Activated T-cell treated with anti-CD3 and anti-CD28 coated beads, Interleukin-2, amount 50 U/mL, for 4 hours (primary cell): ENCODE results near the gene SPDYE9. TPM values are rescaled to one million over a fixed set of nuclear protein-coding genes. Genes with fewer than 3 reads are reported as not detected.
A peak's percentile ranks its signal among the peaks of the same experiment; 100 is the strongest.
"Not testable (repeated sequence)": the region's sequence is repeated elsewhere in the genome, so short reads cannot be mapped to it uniquely, and the experiment has no call there.

Experiments used
- ATAC-seq, 2 donors: fragments of 200-7000 bp; cut with Tn5 transposase; one replicate each; pipeline ENCODE4 v1.10.0; 2021
- DNase-seq: peaks from one replicate; pipeline ENCODE4 v3.0.0-alpha.2; 2020
- H3K27me3 Mint-ChIP-seq: one replicate; pipeline ENCODE4 v1.8.0; 2021; ENCODE audit warnings: low read depth, mixed read lengths
- H3K36me3 Mint-ChIP-seq: one replicate; pipeline ENCODE4 v1.8.0; 2022; ENCODE audit warnings: mixed read lengths; ENCODE audit not compliant: insufficient read depth
- H3K4me1 Mint-ChIP-seq: one replicate; pipeline ENCODE4 v1.8.0; 2021; ENCODE audit warnings: low read depth, mixed read lengths
- H3K4me3 Mint-ChIP-seq: one replicate; pipeline ENCODE4 v1.8.0; 2021; ENCODE audit warnings: mild to moderate bottlenecking, moderate library complexity, mixed read lengths
- H3K9me3 Mint-ChIP-seq: one replicate; pipeline ENCODE4 v1.8.0; 2021; ENCODE audit warnings: mixed read lengths
- total RNA-seq, 3 donors: library from RNA; stranded (reverse); gene quantifications; one replicate each; pipeline ENCODE4 v1.2.1, GENCODE V29; 2021

Gene SPDYE9, protein sequence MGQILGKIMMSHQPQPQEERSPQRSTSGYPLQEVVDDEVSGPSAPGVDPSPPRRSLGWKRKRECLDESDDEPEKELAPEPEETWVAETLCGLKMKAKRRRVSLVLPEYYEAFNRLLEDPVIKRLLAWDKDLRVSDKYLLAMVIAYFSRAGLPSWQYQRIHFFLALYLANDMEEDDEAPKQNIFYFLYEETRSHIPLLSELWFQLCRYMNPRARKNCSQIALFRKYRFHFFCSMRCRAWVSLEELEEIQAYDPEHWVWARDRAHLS
- not detected for total RNA-seq

DNA sequence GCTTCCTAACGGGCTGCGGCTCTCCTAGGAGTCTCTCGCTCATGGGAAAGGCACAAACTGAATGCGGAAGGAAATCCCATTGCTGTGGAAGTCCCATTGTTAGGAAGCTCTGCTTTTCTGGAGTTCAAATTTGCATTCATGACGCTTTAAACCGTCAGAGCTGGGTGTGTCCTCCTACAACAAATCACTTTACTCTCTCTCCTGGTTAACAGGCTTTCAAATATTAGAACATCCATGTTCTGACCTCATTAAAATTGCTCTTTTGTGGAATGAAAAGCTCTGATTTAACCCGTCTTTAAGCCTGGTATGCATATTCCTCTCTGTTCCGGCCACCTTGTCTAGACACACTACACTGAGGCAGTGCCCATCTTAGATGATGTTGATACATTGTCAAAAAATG, at the start of gene SPDYE9:
Gene SPDYE9, minus strand, starts transcription at position 101 of the 400 bp plus-strand sequence. CDS start 1,800 bp downstream, outside the sequence.
- not testable (repeated sequence) for H3K9me3 Mint-ChIP-seq, H3K36me3 Mint-ChIP-seq, H3K27me3 Mint-ChIP-seq, DNase-seq, ATAC-seq, H3K4me3 Mint-ChIP-seq, H3K4me1 Mint-ChIP-seq

DNA sequence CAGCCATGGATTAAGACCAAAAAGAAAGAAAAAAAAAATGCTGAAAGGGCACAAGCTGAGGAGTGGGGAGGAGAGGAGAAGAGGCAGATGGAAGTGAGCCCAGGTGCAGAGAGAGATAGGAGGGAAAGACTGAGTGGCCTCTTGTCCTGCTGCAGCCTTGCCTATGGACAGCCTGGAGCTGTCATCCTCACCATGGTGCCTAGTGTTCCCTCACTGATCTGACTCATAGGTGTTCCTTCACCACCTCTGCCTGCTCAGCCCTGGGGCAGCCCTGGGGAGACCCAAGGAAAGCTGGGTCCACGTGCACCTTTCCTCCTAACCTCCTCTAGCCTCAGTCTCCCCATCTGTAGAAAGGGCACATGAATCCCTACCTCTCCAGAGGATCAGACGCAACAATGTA, 49.0 kb upstream of the SPDYE9 start:
- not testable (repeated sequence) for H3K4me1 Mint-ChIP-seq, H3K9me3 Mint-ChIP-seq, H3K27me3 Mint-ChIP-seq, DNase-seq, H3K4me3 Mint-ChIP-seq, ATAC-seq, H3K36me3 Mint-ChIP-seq

DNA sequence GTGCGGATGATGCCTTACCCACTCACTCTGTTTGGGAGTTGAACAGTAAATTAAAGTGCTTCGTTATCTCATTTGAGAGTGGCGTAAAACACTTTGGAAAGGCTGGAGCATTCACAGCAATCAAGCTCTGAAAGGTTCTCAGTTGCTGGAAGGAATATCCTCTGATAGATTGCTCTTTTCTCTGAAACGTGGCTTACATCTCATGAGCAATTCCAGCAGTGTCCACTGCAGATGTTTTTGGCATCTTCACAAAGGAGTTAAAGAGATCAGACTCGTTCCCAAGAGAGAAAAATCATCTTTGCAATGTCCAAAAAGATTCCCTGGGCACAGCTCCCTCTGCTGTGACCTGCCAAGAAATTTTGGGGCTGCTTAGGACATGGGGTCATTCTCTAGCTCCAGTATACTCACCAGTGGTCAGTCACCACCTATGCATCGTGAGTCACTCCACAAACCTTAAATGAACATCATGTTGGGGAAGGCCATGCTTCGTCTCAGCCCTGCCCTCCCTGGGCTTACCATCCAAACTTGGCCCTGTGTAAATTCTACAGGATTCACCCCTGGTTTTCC, 46.9 kb upstream of the SPDYE9 start:
- not testable (repeated sequence) for DNase-seq, ATAC-seq, H3K4me1 Mint-ChIP-seq, H3K4me3 Mint-ChIP-seq, H3K27me3 Mint-ChIP-seq, H3K9me3 Mint-ChIP-seq, H3K36me3 Mint-ChIP-seq

DNA sequence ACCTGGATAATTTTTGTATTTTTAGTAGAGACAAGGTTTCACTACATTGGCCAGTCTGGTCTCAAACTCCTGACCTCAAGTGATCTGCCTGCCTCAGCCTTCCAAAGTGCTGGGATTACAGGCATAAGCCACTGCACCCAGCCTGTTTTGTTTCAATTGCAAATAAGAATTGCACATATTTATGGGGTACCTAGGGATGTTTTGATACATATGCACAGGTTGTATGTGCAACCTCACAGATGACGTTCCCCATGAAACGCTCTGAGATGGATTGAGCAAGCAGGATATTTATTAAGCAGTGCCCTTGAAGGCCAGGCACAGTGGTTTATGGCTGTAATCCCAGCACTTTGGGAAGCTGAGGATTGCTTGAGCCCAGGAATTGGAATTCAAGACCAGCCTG, 44.8 kb upstream of the SPDYE9 start:
- not testable (repeated sequence) for DNase-seq, ATAC-seq, H3K4me3 Mint-ChIP-seq, H3K36me3 Mint-ChIP-seq, H3K27me3 Mint-ChIP-seq, H3K4me1 Mint-ChIP-seq, H3K9me3 Mint-ChIP-seq

DNA sequence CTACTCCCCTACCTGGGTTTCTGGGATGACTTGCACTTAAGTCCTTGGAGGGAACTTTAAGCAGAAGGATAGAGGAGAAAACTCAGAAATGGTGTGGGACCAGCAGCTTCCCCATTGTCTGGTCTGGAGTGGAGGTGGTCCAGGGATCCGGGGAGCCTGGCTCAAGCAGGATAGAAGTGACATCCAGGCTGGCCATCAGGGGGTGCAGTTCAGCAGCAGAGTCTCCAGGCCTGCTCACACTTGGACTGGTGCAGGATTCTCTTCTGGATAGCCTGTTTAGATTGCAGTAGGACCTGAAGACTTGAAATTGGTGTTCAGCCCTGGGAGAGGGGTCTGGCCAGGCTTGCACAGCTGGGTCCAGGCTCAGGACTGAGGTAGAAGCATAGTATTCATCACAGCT, 38.3 kb upstream of the SPDYE9 start:
- DNase-seq, H3K36me3 Mint-ChIP-seq, H3K27me3 Mint-ChIP-seq, H3K9me3 Mint-ChIP-seq, H3K4me3 Mint-ChIP-seq, ATAC-seq, H3K4me1 Mint-ChIP-seq: not testable (repeated sequence)

DNA sequence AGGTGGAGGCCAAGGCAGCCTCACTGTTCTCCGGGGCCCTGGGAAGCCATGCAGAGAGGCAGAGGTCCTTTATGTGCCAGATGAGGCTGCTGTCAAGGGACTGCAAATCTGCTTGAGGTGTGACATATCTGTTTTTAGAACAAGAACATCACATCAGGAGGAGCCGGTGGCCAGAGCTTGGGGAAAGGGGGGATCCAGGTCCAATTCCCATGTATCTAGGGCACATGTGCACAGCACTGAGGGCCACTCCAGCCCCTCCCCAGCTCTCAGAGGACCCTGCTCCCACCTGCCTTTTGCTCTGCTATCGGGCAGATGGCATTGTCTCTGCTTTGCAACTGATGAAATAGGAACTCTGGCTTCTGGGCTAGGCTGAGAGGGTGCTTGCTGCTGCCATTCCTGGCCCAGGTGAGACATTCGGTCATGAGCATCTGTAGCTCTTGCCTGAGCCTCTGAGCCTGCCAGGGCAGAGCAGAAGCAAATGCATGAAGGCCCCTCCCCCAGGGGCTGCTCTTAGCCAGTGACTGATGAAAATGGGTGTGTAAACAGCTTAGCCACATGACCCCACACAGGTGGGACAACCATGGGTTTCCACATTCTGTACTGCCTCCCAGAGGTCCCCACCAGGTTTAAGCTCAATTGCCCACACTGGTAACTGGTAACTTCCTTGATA, 37.1 kb upstream of the SPDYE9 start:
- not testable (repeated sequence) for H3K4me1 Mint-ChIP-seq, H3K27me3 Mint-ChIP-seq, H3K9me3 Mint-ChIP-seq

DNA sequence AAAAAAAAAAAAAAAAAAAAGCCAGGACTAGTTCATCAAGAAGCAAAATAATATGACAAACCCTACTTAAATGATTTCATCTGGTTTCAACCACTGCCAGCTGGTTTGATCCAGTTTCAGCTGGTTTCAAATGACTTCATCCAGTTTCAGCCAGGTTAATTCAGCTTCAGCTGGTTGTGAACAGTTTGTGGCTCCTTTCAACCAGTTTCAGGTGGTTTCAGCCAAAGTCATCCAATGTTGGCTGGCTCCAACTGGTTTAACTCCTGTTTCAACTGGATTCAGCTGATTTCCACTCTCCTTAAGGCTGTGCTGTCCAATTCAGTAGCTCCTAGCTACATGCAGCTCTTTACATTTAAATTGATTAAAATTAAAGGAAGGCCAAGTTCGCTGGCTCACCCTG, 32.3 kb upstream of the SPDYE9 start:
- not testable (repeated sequence) for H3K36me3 Mint-ChIP-seq, ATAC-seq

More for the DNA sequence above, 37.1 kb upstream of the SPDYE9 start:
- not testable (repeated sequence) for DNase-seq, H3K36me3 Mint-ChIP-seq, H3K4me3 Mint-ChIP-seq
- ATAC-seq = peak in 1 of 2 donors; percentile 7

DNA sequence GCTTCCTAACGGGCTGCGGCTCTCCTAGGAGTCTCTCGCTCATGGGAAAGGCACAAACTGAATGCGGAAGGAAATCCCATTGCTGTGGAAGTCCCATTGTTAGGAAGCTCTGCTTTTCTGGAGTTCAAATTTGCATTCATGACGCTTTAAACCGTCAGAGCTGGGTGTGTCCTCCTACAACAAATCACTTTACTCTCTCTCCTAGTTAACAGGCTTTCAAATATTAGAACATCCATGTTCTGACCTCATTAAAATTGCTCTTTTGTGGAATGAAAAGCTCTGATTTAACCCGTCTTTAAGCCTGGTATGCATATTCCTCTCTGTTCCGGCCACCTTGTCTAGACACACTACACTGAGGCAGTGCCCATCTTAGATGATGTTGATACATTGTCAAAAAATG, 28.0 kb downstream of the SPDYE9 start, which contains the start of gene SPDYE11:
Gene SPDYE11, minus strand, starts transcription at position 101 of the 400 bp plus-strand sequence. CDS start 1,800 bp downstream, outside the sequence.
- H3K36me3 Mint-ChIP-seq, H3K4me3 Mint-ChIP-seq, DNase-seq, H3K9me3 Mint-ChIP-seq, ATAC-seq, H3K4me1 Mint-ChIP-seq, H3K27me3 Mint-ChIP-seq: not testable (repeated sequence)

More for the DNA sequence above, 32.3 kb upstream of the SPDYE9 start:
- not testable (repeated sequence) for H3K4me1 Mint-ChIP-seq, DNase-seq, H3K4me3 Mint-ChIP-seq, H3K9me3 Mint-ChIP-seq, H3K27me3 Mint-ChIP-seq

DNA sequence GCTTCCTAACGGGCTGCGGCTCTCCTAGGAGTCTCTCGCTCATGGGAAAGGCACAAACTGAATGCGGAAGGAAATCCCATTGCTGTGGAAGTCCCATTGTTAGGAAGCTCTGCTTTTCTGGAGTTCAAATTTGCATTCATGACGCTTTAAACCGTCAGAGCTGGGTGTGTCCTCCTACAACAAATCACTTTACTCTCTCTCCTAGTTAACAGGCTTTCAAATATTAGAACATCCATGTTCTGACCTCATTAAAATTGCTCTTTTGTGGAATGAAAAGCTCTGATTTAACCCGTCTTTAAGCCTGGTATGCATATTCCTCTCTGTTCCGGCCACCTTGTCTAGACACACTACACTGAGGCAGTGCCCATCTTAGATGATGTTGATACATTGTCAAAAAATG, 56.2 kb downstream of the SPDYE9 start, which contains the start of gene SPDYE8:
Gene SPDYE8, minus strand, starts transcription at position 101 of the 400 bp plus-strand sequence. CDS start 1,800 bp downstream, outside the sequence.
- not testable (repeated sequence) for DNase-seq

More for the DNA sequence above, 56.2 kb downstream of the SPDYE9 start, which contains the start of gene SPDYE8:
- not testable (repeated sequence) for ATAC-seq, H3K4me1 Mint-ChIP-seq, H3K27me3 Mint-ChIP-seq, H3K36me3 Mint-ChIP-seq, H3K4me3 Mint-ChIP-seq, H3K9me3 Mint-ChIP-seq

Other genes starting within 250 kb of the SPDYE9 start
- 10 to 100 TPM; 77.5 to 93.4 (median 84.2) TPM for gene POM121, start 160.9 kb downstream of the SPDYE9 start, total RNA-seq
- under 1 TPM in 2 of 3 donors, not detected in 1; 0.38 to 0.79 TPM for gene TRIM74, start 116.6 kb downstream of the SPDYE9 start, total RNA-seq
- not detected for gene SPDYE8, start 56.3 kb downstream of the SPDYE9 start, total RNA-seq
- not detected for gene SPDYE11, start 28.1 kb downstream of the SPDYE9 start, total RNA-seq
- 10 to 100 TPM; 82.4 to 98.2 (median 96.0) TPM for gene NSUN5, start 222.8 kb upstream of the SPDYE9 start, total RNA-seq
- not detected for gene TRIM50, start 242.0 kb upstream of the SPDYE9 start, total RNA-seq
- gene FKBP6, start 242.1 kb upstream of the SPDYE9 start, total RNA-seq = not detected